Karpas-422 (cell line): Measurements from ENCODE around the gene ATP8A1. TPM values are rescaled to one million over a fixed set of nuclear protein-coding genes. Genes with fewer than 3 reads are reported as not detected.
"Not testable (repeated sequence)": the region's sequence is repeated elsewhere in the genome, so short reads cannot be mapped to it uniquely, and the experiment has no call there.

Source experiments
- DNase-seq: peaks from one replicate; pipeline ENCODE4 v3.0.0-alpha.2; 2015
- H2AFZ ChIP-seq: fragments of 200-600 bp; sonication (generic); 2 replicates; pipeline ENCODE4 v1.6.1; 2014; ENCODE audit warnings: antibody characterized with exemption, low read length, mixed read lengths
- H3K27ac ChIP-seq: fragments of 200-600 bp; sonication (generic); 2 replicates; pipeline ENCODE4 v1.5.1; 2014; ENCODE audit warnings: mild to moderate bottlenecking, low read length, moderate library complexity
- H3K27me3 ChIP-seq: fragments of 200-600 bp; sonication (generic); 2 replicates; pipeline ENCODE4 v1.6.1; 2014; ENCODE audit warnings: low read length, mixed read lengths
- H3K36me3 ChIP-seq: fragments of 200-600 bp; sonication (generic); 2 replicates; pipeline ENCODE4 v1.6.1; 2014; ENCODE audit warnings: low read length, mixed read lengths; ENCODE audit not compliant: insufficient read depth
- H3K4me1 ChIP-seq: fragments of 200-600 bp; sonication (generic); 2 replicates; pipeline ENCODE4 v1.6.1; 2014; ENCODE audit warnings: mild to moderate bottlenecking, low read length, mixed read lengths
- H3K4me2 ChIP-seq: fragments of 200-600 bp; sonication (generic); 2 replicates; pipeline ENCODE4 v1.6.1; 2014; ENCODE audit warnings: low read length, low read depth, mild to moderate bottlenecking; ENCODE audit not compliant: poor library complexity, severe bottlenecking
- H3K4me3 ChIP-seq: fragments of 200-600 bp; sonication (generic); 2 replicates; pipeline ENCODE4 v1.5.1; 2014; ENCODE audit warnings: mild to moderate bottlenecking, antibody characterized with exemption, low read length, mixed read lengths
- H3K79me2 ChIP-seq: fragments of 200-600 bp; sonication (generic); 2 replicates; pipeline ENCODE4 v1.6.1; 2014; ENCODE audit warnings: mild to moderate bottlenecking, low read length, mixed read lengths
- H3K9ac ChIP-seq: fragments of 200-600 bp; sonication (generic); 2 replicates; pipeline ENCODE4 v1.6.0; 2014; ENCODE audit warnings: low read length
- H3K9me2 ChIP-seq: fragments of 200-600 bp; sonication (generic), shearing (Covaris generic); replicated peaks from 2 replicates; pipeline ENCODE4 v1.6.0; 2014; ENCODE audit warnings: mild to moderate bottlenecking, low read length, moderate library complexity; ENCODE audit not compliant: insufficient read depth
- H3K9me3 ChIP-seq: fragments of 300-700, 200-600 bp; sonication (generic); 2 replicates; pipeline ENCODE4 v1.6.1; 2014; ENCODE audit warnings: low read length, mixed read lengths
- H4K20me1 ChIP-seq: fragments of 200-600 bp; sonication (generic); 2 replicates; pipeline ENCODE4 v1.6.1; 2014; ENCODE audit warnings: mild to moderate bottlenecking, antibody characterized with exemption, low read length, low read depth; ENCODE audit not compliant: insufficient read depth
- total RNA-seq: library from RNA; depleted of rRNA; stranded (reverse); fragments of >200 nt; shearing (Covaris generic); gene quantifications from 2 replicates; pipeline ENCODE4 v1.2.3, GENCODE V29; 2014; ENCODE audit warnings: low replicate concordance

The ATP8A1 gene
- total RNA-seq, 1 experiment from 2014 or later = 67.2 TPM

- Histone ChIP-seq H3K4me2 (peak overlapping the region; percentile 81), H4K20me1 (no peaks in the 10 kb centered on the region), H3K4me3 (peak overlapping the region; percentile 88), H3K36me3 (no peaks in the 10 kb centered on the region), H3K27me3 (no peaks in the 10 kb centered on the region), H3K27ac (peak overlapping the region; percentile 44), H2AFZ (no peak overlapping the region), H3K9ac (peak overlapping the region; percentile 76), H3K9me2 (no peaks in the 10 kb centered on the region), H3K9me3 (no peaks in the 10 kb centered on the region), H3K79me2 (peaks cover 63% of the 10 kb centered on the region), H3K4me1 (peaks cover 30% of the 10 kb centered on the region)
- no peak for DNase-seq
Measured at GRCh38 chr4:42655269-42655637, 1.7 kb downstream of the ATP8A1 start.

GRCh38 chr4:42654631-42655268, 2.2 kb downstream of the ATP8A1 start:
- DNase-seq = no peak
- Histone ChIP-seq H3K9ac (peak overlapping the region; percentile 76), H3K27ac (peak overlapping the region; percentile 44; the same call in 1 of the 2 replicates)

DNA sequence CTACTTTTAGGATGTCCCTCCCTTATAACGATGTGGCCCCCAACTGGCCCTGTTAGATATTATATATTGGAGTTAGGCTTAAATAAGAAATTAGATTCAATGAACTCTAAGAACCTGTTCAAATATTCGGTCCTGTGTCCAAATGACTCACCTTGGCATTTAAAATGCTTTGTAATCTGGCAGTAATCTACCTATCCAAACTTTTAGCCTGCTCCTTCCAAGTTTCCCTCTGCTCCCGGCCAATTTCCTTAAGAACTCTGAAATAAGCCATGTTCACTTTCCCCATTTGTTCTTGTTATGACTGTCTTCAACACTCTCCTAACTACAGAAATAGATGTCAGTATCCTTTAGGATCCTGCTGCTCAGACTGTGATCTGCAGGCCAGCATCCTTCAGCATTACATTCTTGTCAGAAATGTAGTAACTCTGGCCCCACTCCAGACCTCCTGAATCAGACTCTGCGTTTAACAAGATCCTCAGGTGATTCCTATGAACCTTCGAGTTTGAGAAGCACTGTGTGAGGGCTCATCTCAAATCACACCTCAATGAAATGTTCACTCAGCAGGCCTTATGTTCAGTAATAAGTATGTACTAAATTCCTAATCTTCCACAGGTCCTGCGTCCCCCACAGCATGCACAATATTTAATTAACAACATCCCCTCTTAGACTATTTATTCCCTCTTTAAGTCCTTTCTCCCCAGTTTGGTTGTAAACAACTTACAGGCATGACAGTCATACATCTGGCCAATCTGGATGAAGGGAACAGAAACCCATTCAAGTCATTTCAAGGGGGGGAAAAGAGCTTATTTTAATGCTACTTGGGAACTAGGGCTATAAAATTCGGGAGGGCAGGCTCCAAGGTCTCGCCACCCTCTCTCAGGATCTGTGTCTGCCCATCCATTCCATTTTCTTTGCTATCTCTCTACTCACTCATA, 3.0 kb downstream of the ATP8A1 start:
- Histone ChIP-seq H4K20me1 (no peaks in the 10 kb centered on the region; the same call in 1 of the 2 replicates), H3K4me3 (peak overlapping the region; percentile 88; the same call in 1 of the 2 replicates), H3K36me3 (no peaks in the 10 kb centered on the region), H3K79me2 (peaks cover 76% of the 10 kb centered on the region), H3K9ac (0 out of 2 replicates have a peak overlapping the region, but pooled peaks have one; percentile 76), H2AFZ (no peak overlapping the region), H3K4me1 (peaks cover 41% of the 10 kb centered on the region), H3K27ac (no peak overlapping the region), H3K27me3 (no peaks in the 10 kb centered on the region), H3K4me2 (peak overlapping the region; percentile 81), H3K9me2 (no peaks in the 10 kb centered on the region), H3K9me3 (no peaks in the 10 kb centered on the region)
- DNase-seq = peak; percentile 40

More at GRCh38 chr4:42654631-42655268, 2.2 kb downstream of the ATP8A1 start:
- no peaks in the 10 kb centered on the region for H3K9me2 ChIP-seq
- no peaks in the 10 kb centered on the region for H3K9me3 ChIP-seq
- H3K27me3 ChIP-seq = no peaks in the 10 kb centered on the region
- H2AFZ ChIP-seq = no peak overlapping the region
- peak overlapping the region; percentile 88 for H3K4me3 ChIP-seq
- H3K4me2 ChIP-seq = peak overlapping the region; percentile 81
- no peaks in the 10 kb centered on the region; the same call in 1 of the 2 replicates for H4K20me1 ChIP-seq
- H3K79me2 ChIP-seq = peaks cover 68% of the 10 kb centered on the region
- H3K36me3 ChIP-seq = no peaks in the 10 kb centered on the region
- peaks cover 35% of the 10 kb centered on the region for H3K4me1 ChIP-seq

DNA sequence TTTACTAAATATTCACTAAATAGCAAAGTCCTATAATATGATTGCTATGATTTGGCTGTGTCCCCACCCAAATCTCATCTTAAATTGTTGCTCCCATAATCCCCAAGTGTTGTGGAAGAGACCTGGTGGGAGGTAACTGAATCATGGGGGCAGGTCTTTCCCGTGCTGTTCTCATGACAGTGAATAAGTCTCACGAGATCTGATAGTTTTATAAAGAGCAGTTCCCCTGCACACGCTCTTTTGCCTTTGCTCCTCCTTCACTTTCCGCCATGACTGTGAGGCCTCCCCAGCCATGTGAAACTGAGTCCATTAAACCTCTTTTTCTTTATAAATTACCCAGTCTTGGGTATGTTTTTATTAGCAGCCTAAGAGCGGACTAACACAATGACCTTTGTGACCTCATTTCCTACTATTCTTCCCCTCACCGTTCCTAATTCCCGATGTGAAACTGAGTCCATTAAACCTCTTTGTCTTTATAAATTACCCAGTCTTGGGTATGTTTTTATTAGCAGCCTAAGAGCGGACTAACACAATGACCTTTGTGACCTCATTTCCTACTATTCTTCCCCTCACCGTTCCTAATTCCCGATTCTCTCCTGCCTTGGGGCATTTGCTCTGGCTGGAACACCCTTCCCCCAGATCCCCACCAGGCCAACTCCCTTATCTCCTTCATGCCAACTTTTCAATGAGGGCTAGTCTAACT, 4.2 kb downstream of the ATP8A1 start:
- peak; percentile 24 for DNase-seq
- H3K9me2 ChIP-seq, H4K20me1 ChIP-seq, H3K9me3 ChIP-seq, H3K27ac ChIP-seq, H2AFZ ChIP-seq, H3K9ac ChIP-seq, H3K4me3 ChIP-seq, H3K4me2 ChIP-seq, H3K27me3 ChIP-seq, H3K36me3 ChIP-seq: not testable (repeated sequence)
- Histone ChIP-seq H3K79me2 (peaks cover 88% of the 10 kb centered on the region), H3K4me1 (peaks cover 45% of the 10 kb centered on the region)

DNA sequence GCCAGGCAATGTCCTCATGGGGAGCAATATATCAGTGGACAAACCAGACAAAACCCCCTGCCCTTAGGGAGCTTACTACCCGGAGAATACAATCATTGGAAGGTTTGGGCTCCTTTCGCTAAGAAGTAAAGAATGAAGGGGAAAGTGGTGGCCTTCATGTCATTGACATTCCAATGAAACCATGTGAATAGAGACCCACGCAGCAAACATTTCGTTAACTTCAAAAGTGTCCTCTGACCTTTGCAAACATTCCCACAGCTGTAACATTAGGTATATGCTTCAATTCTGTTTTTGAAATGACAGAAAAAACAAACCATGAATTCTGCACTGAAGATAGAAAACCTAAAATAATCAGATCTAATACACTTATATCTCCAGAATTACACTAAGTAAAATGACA, 7.0 kb downstream of the ATP8A1 start:
- peaks cover 96% of the 10 kb centered on the region for H3K79me2 ChIP-seq
- H2AFZ ChIP-seq = no peak overlapping the region
- peak; percentile 32 for DNase-seq
- H3K9me2 ChIP-seq = no peaks in the 10 kb centered on the region
- peaks cover 60% of the 10 kb centered on the region for H3K4me1 ChIP-seq
- no peaks in the 10 kb centered on the region for H3K27me3 ChIP-seq
- H4K20me1 ChIP-seq = no peaks in the 10 kb centered on the region; the same call in 1 of the 2 replicates
- no peak overlapping the region for H3K9ac ChIP-seq
- H3K27ac ChIP-seq = no peak overlapping the region
- no peak overlapping the region for H3K4me3 ChIP-seq
- no peak overlapping the region for H3K4me2 ChIP-seq
- no peaks in the 10 kb centered on the region for H3K36me3 ChIP-seq
- H3K9me3 ChIP-seq = no peaks in the 10 kb centered on the region

DNA sequence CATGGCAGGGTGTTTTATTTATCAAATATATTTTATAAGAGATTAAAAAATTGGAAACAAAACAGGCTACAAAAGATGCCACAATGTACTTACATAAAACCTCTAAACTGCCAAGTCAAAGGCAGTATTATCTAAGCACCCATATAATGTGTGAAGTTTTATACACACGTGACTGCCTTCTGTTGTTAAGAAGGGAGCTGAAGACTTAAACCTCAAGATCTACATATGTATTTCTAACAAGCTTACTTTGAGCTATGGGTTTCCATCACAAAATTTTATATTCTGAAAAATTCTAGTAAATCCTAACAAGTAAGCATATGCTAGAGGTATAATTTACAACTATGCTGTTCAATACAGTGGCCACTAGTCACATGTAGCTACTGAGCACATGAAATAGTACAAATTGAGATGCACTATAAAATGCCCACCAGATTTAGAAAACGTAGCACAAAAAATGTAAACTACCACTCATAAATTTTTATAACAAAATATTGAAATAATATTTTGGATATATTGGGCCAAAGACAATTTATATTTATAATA, 9.8 kb downstream of the ATP8A1 start:
- no peak overlapping the region for H3K27ac ChIP-seq
- peaks cover 97% of the 10 kb centered on the region for H3K79me2 ChIP-seq
- no peaks in the 10 kb centered on the region for H3K36me3 ChIP-seq
- no peak for DNase-seq
- H3K9me3 ChIP-seq = no peaks in the 10 kb centered on the region
- no peak overlapping the region for H3K9ac ChIP-seq
- no peaks in the 10 kb centered on the region for H3K9me2 ChIP-seq
- H3K4me2 ChIP-seq = peak overlapping the region; percentile 7
- H4K20me1 ChIP-seq = no peaks in the 10 kb centered on the region; the same call in 1 of the 2 replicates
- no peak overlapping the region for H3K4me3 ChIP-seq
- H3K4me1 ChIP-seq = peaks cover 80% of the 10 kb centered on the region
- H3K27me3 ChIP-seq = no peaks in the 10 kb centered on the region
- no peak overlapping the region for H2AFZ ChIP-seq

- Histone ChIP-seq H3K9me3 (no peaks in the 10 kb centered on the region), H3K9me2 (no peaks in the 10 kb centered on the region), H3K4me2 (peak overlapping the region; percentile 59), H3K79me2 (peaks cover 97% of the 10 kb centered on the region), H3K27ac (no peak overlapping the region), H3K4me3 (no peak overlapping the region), H3K27me3 (no peaks in the 10 kb centered on the region), H2AFZ (no peak overlapping the region), H3K9ac (no peak overlapping the region), H3K4me1 (peaks cover 89% of the 10 kb centered on the region), H4K20me1 (no peaks in the 10 kb centered on the region; the same call in 1 of the 2 replicates), H3K36me3 (no peaks in the 10 kb centered on the region)
- DNase-seq = no peak
Measured at GRCh38 chr4:42646013-42646784, 10.7 kb downstream of the ATP8A1 start.
